GM12878 (cell line): ENCODE data around the gene CCIN. TPM values are rescaled to one million over a fixed set of nuclear protein-coding genes. Genes with fewer than 3 reads are reported as not detected.

Experiments
- ATAC-seq: fragments of 200-7000 bp; cut with Tn5 transposase; 3 replicates; pipeline ENCODE4 v1.9.1; 2020; ENCODE audit warnings: mild to moderate bottlenecking, moderate library complexity
- BruUV-seq: library from RNA; stranded (reverse); fragments of 400-500 nt; replicated peaks from 2 replicates; lab custom pipeline; 2021; lab: Mats Ljungman, UMichigan
- CTCF ChIA-PET: fragments of 300-600 bp; sonication (Branson Sonifier 250); formaldehyde crosslinking; extraction: SDS; loops from one replicate; lab custom pipeline; 2021; ENCODE audit warnings: inconsistent platforms; lab: Yijun Ruan, JAX
- POLR2A ChIA-PET: fragments of 350-600 bp; formaldehyde crosslinking; extraction: SDS; loops from one replicate; lab custom pipeline; 2021; ENCODE audit warnings: inconsistent platforms; lab: Charles Lee
- RAD21 ChIA-PET: fragments of 300-600 bp; sonication (Branson Sonifier 250); formaldehyde crosslinking; loops from one replicate; lab custom pipeline; 2023; ENCODE audit warnings: antibody characterized with exemption; ENCODE audit not compliant: unreplicated experiment; lab: Charles Lee
- SMC1A ChIA-PET: fragments of 300-600 bp; sonication (Branson Sonifier 250); formaldehyde crosslinking; loops from one replicate; lab custom pipeline; 2023; ENCODE audit not compliant: unreplicated experiment, uncharacterized antibody; lab: Charles Lee
- DNase-seq: peaks from one replicate; pipeline ENCODE4 v3.0.0-alpha.2; 2011; ENCODE audit warnings: low read depth, low spot score
- FAIRE-seq: peaks from 3 replicates; lab custom pipeline; 2011; peaks lifted over from hg19 to GRCh38; lab: Jason Lieb, UNC
- H2AFZ ChIP-seq: 2 replicates; pipeline ENCODE4 v1.6.0; 2011; ENCODE audit warnings: low read depth, low read length, control low read depth; ENCODE audit not compliant: control insufficient read depth
- H3K27ac ChIP-seq: 2 replicates; pipeline ENCODE4 v1.5.1; 2011; ENCODE audit warnings: control low read depth; ENCODE audit not compliant: control insufficient read depth, insufficient read depth
- H3K27me3 ChIP-seq, 2 experiments: replicated peaks in 1 of 2; 2 replicates each; pipeline versions ENCODE4 v1.6.0 to v1.6.1; 2011; ENCODE audit warnings: low read length in 1 of 2; ENCODE audit not compliant: control insufficient read depth in 2 of 2, insufficient read depth in 2 of 2
- H3K36me3 ChIP-seq, 2 experiments: 2 replicates each; pipeline ENCODE4 v1.5.1; 2011; ENCODE audit warnings: low read length in 1 of 2; ENCODE audit not compliant: control insufficient read depth in 2 of 2, insufficient read depth in 2 of 2
- H3K4me1 ChIP-seq: 2 replicates; pipeline ENCODE4 v1.6.1; 2011; ENCODE audit warnings: mild to moderate bottlenecking, low read length, moderate library complexity, mixed read lengths; ENCODE audit not compliant: control insufficient read depth, insufficient read depth
- H3K4me2 ChIP-seq: 2 replicates; pipeline ENCODE4 v1.6.0; 2011; ENCODE audit warnings: control low read depth; ENCODE audit not compliant: control insufficient read depth, insufficient read depth
- H3K4me3 ChIP-seq: fragments of 200-600 bp; sonication (generic); 2 replicates; pipeline ENCODE4 v1.5.1; 2016
- H3K79me2 ChIP-seq: 2 replicates; pipeline ENCODE4 v1.6.0; 2011; ENCODE audit warnings: low read length; ENCODE audit not compliant: control insufficient read depth, insufficient read depth
- H3K9ac ChIP-seq: 2 replicates; pipeline ENCODE4 v1.8.0; 2011; ENCODE audit warnings: low read length, control low read depth, mixed read lengths; ENCODE audit not compliant: control insufficient read depth, insufficient read depth
- H3K9me3 ChIP-seq: replicated peaks from 3 replicates; pipeline ENCODE4 v1.5.1; 2011; ENCODE audit warnings: mild to moderate bottlenecking, low read length; ENCODE audit not compliant: control insufficient read depth, insufficient read depth
- H4K20me1 ChIP-seq: 2 replicates; pipeline ENCODE4 v1.6.0; 2011; ENCODE audit not compliant: control insufficient read depth, insufficient read depth
- JUNB ChIP-seq: IDR thresholded peaks from 2 replicates; pipeline ENCODE4 v1.6.1; 2016; ENCODE audit warnings: antibody characterized with exemption, mild to moderate bottlenecking
- MTA2 ChIP-seq: fragments of 450-650 bp; IDR thresholded peaks from 2 replicates; pipeline ENCODE4 v1.6.1; 2016; ENCODE audit warnings: low read depth, mild to moderate bottlenecking, moderate library complexity
- NRF1 ChIP-seq: conservative IDR thresholded peaks from 2 replicates; pipeline ENCODE4 v1.6.1; 2011; ENCODE audit warnings: mild to moderate bottlenecking, low read depth, low read length, improper control_type of control experiment
- WGBS: methylation state at CpG from one replicate; pipeline ENCODE4 v1.1.6; 2016; ENCODE audit warnings: low lambda C conversion rate; ENCODE audit not compliant: insufficient replicate concordance, insufficient coverage; ENCODE audit errors: missing lambda C conversion rate; 5-methylcytosine and 5-hydroxymethylcytosine counted together
- in situ Hi-C: fragments of 300-500 bp; cut with MboI; formaldehyde crosslinking; loops from 9 replicates; pipeline ENCODE4 v1.14.3; 2018; ENCODE audit warnings: mixed read lengths
- intact Hi-C: fragments of 100-400 bp; cut with micrococcal nuclease; formaldehyde crosslinking; loops from one replicate; pipeline ENCODE4 v1.14.2; 2022; ENCODE audit not compliant: unreplicated experiment
- polyA plus RNA-seq, 11 experiments: library from polyadenylated mRNA; depleted of rRNA in 4 of 11; unstranded in 6 of 11; stranded (reverse) in 5 of 11; fragments of >200 nt; fragmentation: Nextera tagmentation in 4 of 11; fragmentation: Illumina TruSeq in 1 of 11; extraction: Ambion mirVana in 4 of 11; extraction: Trizol in 1 of 11; gene quantifications; 1 replicate in 1 of 11; 2 replicates in 10 of 11; pipeline versions ENCODE4 v1.2.1 to v1.2.3, GENCODE V29; 2011 to 2016; ENCODE audit warnings: inconsistent platforms in 2 of 11, missing spikeins in 2 of 11, low read depth in 1 of 11
- total RNA-seq, 4 experiments: library from RNA; depleted of rRNA in 3 of 4; stranded (reverse); fragments of >200 nt in 3 of 4; fragmentation: Illumina TruSeq in 1 of 4; extraction: Trizol in 1 of 4; gene quantifications; 2 replicates each; pipeline versions ENCODE4 v1.2.1 to v1.2.3, GENCODE V29; 2013 to 2021
- TF ChIP-seq, protein P1 (sequence below): fragments of 450-650 bp; formaldehyde crosslinking; IDR thresholded peaks from 2 replicates; pipeline ENCODE4 v1.5.0; 2022; ENCODE audit warnings: mild to moderate bottlenecking, missing genetic modification characterization

CCIN gene
- total and polyA plus RNA-seq, 10 of the 15 experiments (the other 5 are each of a cell fraction or from before 2014, with no cell fraction given) = not detected

DNA sequence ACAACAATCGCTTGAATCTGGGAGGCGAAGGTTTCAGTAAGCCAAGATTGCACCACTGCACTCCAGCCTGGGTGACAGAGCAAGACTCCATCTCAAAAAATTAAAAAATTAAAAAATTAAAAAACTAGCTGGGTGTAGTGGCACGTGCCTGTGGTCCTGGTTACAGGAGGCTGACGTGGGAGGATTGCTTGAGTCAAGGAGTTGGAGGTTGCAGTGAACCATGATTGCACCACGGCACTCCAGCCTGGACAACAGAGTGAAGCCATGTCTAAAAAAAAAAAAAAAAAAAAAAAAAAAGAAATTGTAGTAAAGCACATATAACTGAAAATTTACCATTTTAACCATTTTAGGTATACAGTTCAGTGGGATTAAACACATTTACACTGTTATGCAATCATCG is 13.1 kb upstream of the CCIN start:
- no peak for ATAC-seq
- Histone ChIP-seq H4K20me1 (no peaks in the 10 kb centered on the region), H3K27ac (no peak overlapping the region)
- ChIA-PET SMC1A (no interaction called here), POLR2A (no interaction called here)
- TF ChIP-seq NRF1 = no peak
- TF ChIP-seq MTA2 = no peak
- no peak for TF ChIP-seq JUNB
- TF ChIP-seq, protein P1, sequence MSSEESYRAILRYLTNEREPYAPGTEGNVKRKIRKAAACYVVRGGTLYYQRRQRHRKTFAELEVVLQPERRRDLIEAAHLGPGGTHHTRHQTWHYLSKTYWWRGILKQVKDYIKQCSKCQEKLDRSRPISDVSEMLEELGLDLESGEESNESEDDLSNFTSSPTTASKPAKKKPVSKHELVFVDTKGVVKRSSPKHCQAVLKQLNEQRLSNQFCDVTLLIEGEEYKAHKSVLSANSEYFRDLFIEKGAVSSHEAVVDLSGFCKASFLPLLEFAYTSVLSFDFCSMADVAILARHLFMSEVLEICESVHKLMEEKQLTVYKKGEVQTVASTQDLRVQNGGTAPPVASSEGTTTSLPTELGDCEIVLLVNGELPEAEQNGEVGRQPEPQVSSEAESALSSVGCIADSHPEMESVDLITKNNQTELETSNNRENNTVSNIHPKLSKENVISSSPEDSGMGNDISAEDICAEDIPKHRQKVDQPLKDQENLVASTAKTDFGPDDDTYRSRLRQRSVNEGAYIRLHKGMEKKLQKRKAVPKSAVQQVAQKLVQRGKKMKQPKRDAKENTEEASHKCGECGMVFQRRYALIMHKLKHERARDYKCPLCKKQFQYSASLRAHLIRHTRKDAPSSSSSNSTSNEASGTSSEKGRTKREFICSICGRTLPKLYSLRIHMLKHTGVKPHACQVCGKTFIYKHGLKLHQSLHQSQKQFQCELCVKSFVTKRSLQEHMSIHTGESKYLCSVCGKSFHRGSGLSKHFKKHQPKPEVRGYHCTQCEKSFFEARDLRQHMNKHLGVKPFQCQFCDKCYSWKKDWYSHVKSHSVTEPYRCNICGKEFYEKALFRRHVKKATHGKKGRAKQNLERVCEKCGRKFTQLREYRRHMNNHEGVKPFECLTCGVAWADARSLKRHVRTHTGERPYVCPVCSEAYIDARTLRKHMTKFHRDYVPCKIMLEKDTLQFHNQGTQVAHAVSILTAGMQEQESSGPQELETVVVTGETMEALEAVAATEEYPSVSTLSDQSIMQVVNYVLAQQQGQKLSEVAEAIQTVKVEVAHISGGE (CRISPR knock-in tag) = no peak
- TF ChIP-seq, all 136 proteins: peak for 0
- Histone ChIP-seq H3K36me3 (no peaks in the 10 kb centered on the region), H3K4me1 (peaks cover 25% of the 10 kb centered on the region), H3K79me2 (no peaks in the 10 kb centered on the region), H3K9me3 (no peaks in the 10 kb centered on the region; the same call in 2 of the 3 replicates), H2AFZ (no peak overlapping the region), H3K9ac (no peak overlapping the region), H3K4me2 (no peak overlapping the region), H3K27me3 (no peaks in the 10 kb centered on the region), H3K4me3 (no peak overlapping the region)
- DNase-seq (no peak), FAIRE-seq (no peak)
- intact Hi-C loops = no loop called here
- ChIA-PET CTCF (interaction anchor here (1.7 to 2.2 kb wide), 2 partner anchors 10 to 53 kb away, joined by 4 to 13 read pairs; no protein-coding TSS in a partner anchor), RAD21 (no interaction called here)
- WGBS = 87% methylated on average over 6 of the region's 6 CpGs
- in situ Hi-C loops = no loop called here
- no TSS peak for BruUV-seq
